HG02885 (cell line): Measurements from ENCODE around the gene GMCL1.
"Not testable (repeated sequence)": the region's sequence is repeated elsewhere in the genome, so short reads cannot be mapped to it uniquely, and the experiment has no call there.

Source experiments
- ATAC-seq: cut with Tn5 transposase; IDR thresholded peaks from one replicate; pipeline ENCODE4 v1.9.1; 2021; ENCODE audit warnings: mild to moderate bottlenecking; ENCODE audit not compliant: unreplicated experiment, poor library complexity

The GMCL1 gene

GRCh38 chr2:69846182-69847067 lies 17.0 kb downstream of the GMCL1 start:
- ATAC-seq, result no peak

GRCh38 chr2:69847068-69847828 lies 17.8 kb downstream of the GMCL1 start:
- no peak for ATAC-seq

- no peak for ATAC-seq
These were observed 18.8 kb downstream of the GMCL1 start for GRCh38 chr2:69848186-69848790.

GRCh38 chr2:69858261-69858660 lies 28.8 kb downstream of the GMCL1 start:
- ATAC-seq, result no peak

GRCh38 chr2:69863298-69863697 lies 33.8 kb downstream of the GMCL1 start:
- no peak for ATAC-seq

- no peak for ATAC-seq
These were observed 59.0 kb downstream of the GMCL1 start for GRCh38 chr2:69888451-69888850.

- ATAC-seq, result no peak
These were observed 59.8 kb downstream of the GMCL1 start for GRCh38 chr2:69889302-69889701.

- no peak for ATAC-seq
These were observed 61.4 kb downstream of the GMCL1 start for GRCh38 chr2:69890881-69891280.

GRCh38 chr2:69892838-69893424 lies 63.5 kb downstream of the GMCL1 start:
- not testable (repeated sequence) for ATAC-seq

- peak; percentile 83 for ATAC-seq
These were observed 64.5 kb downstream of the GMCL1 start, which contains the start of gene SNRNP27 for GRCh38 chr2:69893684-69894551. Gene SNRNP27 (plus strand): TSS chr2:69893956. CDS start chr2:69893985, 29 bp downstream.

GRCh38 chr2:69894737-69895136 lies 65.3 kb downstream of the GMCL1 start:
- ATAC-seq, result not testable (repeated sequence)

GRCh38 chr2:69902213-69902922 lies 72.9 kb downstream of the GMCL1 start:
- no peak for ATAC-seq

- no peak for ATAC-seq
These were observed 77.8 kb downstream of the GMCL1 start for GRCh38 chr2:69907216-69907615.

GRCh38 chr2:69911985-69912563 lies 82.6 kb downstream of the GMCL1 start:
- ATAC-seq, result no peak

- ATAC-seq, result peak; percentile 89
These were observed 84.9 kb downstream of the GMCL1 start for GRCh38 chr2:69914164-69914949.

GRCh38 chr2:69914950-69915945 lies 85.8 kb downstream of the GMCL1 start, which contains the start of gene MXD1:
Gene MXD1 (plus strand): TSS chr2:69915109. CDS start chr2:69915331, 222 bp downstream.
- no peak for ATAC-seq

GRCh38 chr2:69916106-69916505 lies 86.6 kb downstream of the GMCL1 start:
- no peak for ATAC-seq
